Measurements from ENCODE around the gene RABL3.
"Not testable (repeated sequence)": the region's sequence is repeated elsewhere in the genome, so short reads cannot be mapped to it uniquely, and the experiment has no call there.

Gene RABL3

DNA sequence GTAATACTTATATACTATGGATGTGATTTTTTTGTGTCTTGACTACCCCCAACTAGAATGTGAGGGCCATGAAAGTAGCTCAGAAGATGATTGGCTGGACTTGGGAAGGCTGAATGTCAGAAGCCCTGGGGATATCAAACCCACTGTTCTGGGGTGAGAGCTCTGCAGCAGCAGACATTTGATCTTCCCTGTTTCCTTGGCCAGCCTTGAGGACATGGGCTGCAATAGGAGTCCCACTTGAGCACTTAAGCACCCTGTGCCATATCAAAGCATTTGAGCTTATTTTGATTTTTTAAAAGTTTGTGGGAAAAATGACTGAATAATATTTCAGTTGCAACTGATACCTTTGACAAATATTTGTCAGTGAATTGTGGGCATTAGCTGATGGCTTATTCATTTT lies 21.9 kb upstream of the RABL3 start:
- DNase-seq (ENCODE audit: low read depth) = no peak
- no peak overlapping the region for H3K4me3 ChIP-seq (ENCODE audit: low read length)
- TF ChIP-seq, protein P1, sequence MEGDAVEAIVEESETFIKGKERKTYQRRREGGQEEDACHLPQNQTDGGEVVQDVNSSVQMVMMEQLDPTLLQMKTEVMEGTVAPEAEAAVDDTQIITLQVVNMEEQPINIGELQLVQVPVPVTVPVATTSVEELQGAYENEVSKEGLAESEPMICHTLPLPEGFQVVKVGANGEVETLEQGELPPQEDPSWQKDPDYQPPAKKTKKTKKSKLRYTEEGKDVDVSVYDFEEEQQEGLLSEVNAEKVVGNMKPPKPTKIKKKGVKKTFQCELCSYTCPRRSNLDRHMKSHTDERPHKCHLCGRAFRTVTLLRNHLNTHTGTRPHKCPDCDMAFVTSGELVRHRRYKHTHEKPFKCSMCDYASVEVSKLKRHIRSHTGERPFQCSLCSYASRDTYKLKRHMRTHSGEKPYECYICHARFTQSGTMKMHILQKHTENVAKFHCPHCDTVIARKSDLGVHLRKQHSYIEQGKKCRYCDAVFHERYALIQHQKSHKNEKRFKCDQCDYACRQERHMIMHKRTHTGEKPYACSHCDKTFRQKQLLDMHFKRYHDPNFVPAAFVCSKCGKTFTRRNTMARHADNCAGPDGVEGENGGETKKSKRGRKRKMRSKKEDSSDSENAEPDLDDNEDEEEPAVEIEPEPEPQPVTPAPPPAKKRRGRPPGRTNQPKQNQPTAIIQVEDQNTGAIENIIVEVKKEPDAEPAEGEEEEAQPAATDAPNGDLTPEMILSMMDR (IDR thresholded peaks at IDR 0.05; ENCODE audit: insufficient read depth, low read depth, low read length, missing control alignments) = no peak

DNA sequence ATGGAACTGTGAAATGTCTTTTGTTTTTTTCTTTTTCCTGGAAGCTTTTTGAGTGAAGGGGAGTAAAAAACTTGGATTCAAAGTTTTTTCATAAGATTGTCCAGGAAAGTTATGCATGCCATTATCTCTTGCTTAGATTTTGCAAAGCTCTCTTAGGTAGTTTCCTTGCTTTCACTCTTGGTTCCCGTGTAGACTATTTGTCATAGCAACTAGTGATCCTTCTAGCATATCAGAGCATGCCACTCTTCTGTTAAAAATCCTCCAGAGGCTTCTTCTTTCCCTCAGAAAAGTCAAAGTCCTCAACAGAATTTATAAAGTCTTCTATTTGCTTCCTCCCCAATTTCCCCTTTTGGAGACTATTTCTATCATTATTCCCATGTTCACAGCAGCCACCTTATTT lies 21.3 kb upstream of the RABL3 start:
- no peak overlapping the region for H3K4me3 ChIP-seq (ENCODE audit: low read length)
- DNase-seq (ENCODE audit: low read depth) = no peak
- TF ChIP-seq, protein P1 (IDR thresholded peaks at IDR 0.05; ENCODE audit: insufficient read depth, low read depth, low read length, missing control alignments) = no peak

DNA sequence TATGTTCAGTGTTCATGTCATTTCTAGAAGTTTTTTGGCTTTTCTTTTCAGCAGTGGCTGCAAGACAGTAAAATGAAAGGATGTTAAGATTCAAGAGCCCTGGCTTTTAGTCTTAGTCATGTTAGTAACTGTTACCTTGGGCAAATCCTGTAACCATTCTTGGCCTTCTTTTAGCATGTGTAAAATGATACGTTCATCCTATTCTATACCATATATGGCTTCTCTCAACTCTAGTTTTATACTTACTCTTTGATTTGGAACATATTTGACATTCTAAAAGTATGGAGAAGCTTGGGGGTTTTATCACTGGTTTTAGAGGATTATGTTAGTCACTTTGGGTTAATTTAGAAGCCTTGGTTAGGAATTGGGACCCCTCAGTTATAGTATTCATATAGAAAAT lies 20.3 kb upstream of the RABL3 start:
- DNase-seq (ENCODE audit: low read depth) = no peak
- H3K4me3 ChIP-seq (ENCODE audit: low read length) = no peak overlapping the region
- TF ChIP-seq, protein P1 (IDR thresholded peaks at IDR 0.05; ENCODE audit: insufficient read depth, low read depth, low read length, missing control alignments) = no peak

DNA sequence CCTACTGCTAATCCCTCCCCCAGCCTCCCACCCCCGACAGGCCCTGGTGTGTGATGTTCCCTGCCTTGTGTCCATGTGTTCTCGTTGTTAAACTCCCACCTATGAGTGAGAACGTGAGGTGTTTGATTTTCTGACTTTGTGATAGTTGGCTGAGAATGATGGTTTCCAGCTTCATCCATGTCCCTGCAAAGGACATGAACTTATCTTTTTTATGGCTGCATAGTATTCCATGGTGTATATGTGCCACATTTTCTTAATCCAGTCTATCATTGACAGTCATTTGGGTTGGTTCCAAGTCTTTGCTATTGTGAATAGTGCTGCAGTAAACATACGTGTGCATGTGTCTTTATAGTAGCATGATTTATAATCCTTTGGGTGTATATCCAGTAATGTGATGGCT lies 16.2 kb upstream of the RABL3 start:
- not testable (repeated sequence) for H3K4me3 ChIP-seq (ENCODE audit: low read length); DNase-seq (ENCODE audit: low read depth)

DNA sequence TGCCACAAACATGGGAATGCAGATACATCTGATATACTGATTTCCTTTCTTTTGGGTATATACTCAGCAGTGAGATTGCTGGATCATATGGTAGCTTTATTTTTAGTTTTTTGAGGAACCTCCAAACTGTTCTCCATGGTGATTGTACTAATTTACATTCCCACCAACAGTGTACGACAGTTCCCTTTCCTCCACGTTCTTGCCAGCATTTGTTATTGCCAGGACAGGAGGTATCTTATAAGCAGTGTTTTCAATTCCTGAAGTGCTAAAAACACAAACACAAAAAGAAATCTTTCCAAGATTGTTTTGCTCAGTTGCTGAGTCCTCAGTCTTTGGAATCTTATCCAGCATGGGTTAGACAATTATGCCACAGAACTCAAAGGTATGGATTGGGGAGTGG lies 13.7 kb upstream of the RABL3 start:
- no peak overlapping the region for H3K4me3 ChIP-seq (ENCODE audit: low read length)
- DNase-seq (ENCODE audit: low read depth) = no peak
- TF ChIP-seq, protein P1 (IDR thresholded peaks at IDR 0.05; ENCODE audit: insufficient read depth, low read depth, low read length, missing control alignments) = no peak

DNA sequence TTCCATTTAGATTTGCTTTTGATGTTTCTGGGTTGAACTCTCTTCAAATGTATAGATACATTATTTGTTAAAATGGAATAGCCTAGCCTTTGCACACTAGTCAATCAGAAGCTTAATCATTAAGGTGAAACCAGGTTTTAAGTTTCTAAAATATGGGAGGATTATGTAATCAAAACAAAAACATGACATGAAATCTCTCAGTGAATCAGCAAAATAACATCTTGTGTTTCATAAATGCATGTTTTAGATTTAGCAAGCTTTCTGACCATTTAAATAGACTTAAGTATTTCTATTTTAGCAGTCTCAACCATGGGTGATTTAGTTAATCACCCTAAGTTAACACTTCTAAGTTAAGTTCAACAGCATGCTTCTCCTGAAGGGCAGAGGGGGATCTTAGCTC lies 11.5 kb upstream of the RABL3 start:
- DNase-seq (ENCODE audit: low read depth) = peak; percentile 44
- TF ChIP-seq, protein P1 (IDR thresholded peaks at IDR 0.05; ENCODE audit: insufficient read depth, low read depth, low read length, missing control alignments) = no peak
- H3K4me3 ChIP-seq (ENCODE audit: low read length) = no peak overlapping the region

DNA sequence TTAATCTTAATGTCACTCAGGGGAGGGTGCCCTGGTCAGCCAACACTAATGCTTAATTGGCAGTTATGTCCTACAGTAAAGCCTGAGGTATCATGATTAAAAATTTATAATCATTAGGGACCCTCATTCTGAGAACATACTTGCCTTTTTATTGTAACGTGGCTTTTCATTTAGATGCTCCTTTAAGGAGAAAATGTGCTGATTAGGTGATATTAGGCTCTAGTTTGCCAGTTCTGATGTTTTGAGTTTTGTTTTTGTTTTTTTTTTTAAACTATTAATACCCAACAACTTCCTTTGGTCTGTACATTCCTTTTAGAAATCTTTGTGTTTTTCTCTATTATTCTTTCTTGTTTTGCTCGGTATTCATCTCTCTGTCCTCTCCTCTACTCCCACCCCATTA lies 10.5 kb upstream of the RABL3 start:
- no peak for DNase-seq (ENCODE audit: low read depth)
- no peak overlapping the region for H3K4me3 ChIP-seq (ENCODE audit: low read length)
- TF ChIP-seq, protein P1 (IDR thresholded peaks at IDR 0.05; ENCODE audit: insufficient read depth, low read depth, low read length, missing control alignments) = no peak

DNA sequence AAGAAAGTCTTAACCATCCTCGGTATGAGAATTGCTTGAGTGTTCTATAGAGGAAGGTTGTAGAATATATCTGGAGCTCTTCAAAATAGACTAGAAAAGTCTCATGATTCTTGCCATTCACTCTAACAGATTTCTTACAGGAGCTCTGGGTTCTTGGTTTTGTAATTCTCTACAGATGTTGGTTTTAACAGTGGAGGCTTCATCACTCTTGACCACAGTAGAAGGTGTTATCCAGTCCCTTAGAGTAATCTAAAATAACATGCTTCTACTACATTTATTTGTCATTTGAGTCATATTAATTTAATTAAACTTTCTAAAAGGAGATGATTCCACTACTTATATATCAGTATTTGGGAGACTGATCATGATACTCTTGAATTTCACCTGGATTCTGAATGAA lies 9.9 kb upstream of the RABL3 start:
- no peak overlapping the region for H3K4me3 ChIP-seq (ENCODE audit: low read length)
- TF ChIP-seq, protein P1 (IDR thresholded peaks at IDR 0.05; ENCODE audit: insufficient read depth, low read depth, low read length, missing control alignments) = no peak
- no peak for DNase-seq (ENCODE audit: low read depth)
